Measurements from ENCODE around the gene BEND5.

Gene BEND5, protein sequence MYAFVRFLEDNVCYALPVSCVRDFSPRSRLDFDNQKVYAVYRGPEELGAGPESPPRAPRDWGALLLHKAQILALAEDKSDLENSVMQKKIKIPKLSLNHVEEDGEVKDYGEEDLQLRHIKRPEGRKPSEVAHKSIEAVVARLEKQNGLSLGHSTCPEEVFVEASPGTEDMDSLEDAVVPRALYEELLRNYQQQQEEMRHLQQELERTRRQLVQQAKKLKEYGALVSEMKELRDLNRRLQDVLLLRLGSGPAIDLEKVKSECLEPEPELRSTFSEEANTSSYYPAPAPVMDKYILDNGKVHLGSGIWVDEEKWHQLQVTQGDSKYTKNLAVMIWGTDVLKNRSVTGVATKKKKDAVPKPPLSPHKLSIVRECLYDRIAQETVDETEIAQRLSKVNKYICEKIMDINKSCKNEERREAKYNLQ

DNA sequence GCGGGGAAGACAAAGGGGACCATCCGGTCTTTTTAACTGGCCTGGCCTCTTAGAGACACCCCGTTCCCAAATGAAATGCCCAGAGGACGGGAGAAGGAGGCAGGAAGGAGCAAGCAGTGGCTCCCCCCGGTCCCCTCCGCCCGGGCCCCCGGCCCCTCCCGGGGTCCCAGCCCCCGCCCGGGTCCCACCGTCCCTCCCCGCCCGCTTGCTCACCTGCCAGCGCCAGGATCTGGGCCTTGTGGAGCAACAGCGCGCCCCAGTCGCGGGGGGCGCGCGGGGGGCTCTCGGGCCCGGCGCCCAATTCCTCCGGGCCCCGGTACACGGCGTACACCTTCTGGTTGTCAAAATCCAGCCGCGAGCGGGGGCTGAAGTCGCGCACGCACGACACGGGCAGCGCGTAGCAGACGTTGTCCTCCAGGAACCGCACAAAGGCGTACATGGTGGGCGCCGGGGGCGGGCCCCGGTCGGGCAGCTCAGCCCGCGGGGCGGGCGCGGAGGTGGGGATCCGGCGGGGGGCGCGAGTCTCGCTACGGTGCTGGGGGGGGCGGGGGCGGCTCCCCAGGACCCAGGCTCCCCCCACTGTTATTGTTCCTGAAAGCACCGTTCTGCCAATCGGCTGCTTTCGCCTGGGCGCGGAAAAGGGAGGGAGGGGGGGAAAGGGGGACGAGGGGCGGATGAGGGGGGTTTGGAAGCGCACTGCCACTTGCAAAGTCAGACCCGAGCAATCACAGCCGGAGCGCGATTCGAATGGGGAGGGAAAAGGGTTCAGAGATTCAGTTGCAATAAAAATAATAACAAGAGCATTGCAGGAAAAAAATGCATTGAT, at the start of gene BEND5:
BEND5 (minus strand) TSS at position 499 of the 826 bp plus-strand sequence; CDS start at position 439, 60 bp downstream.
- no peak for DNase-seq (ENCODE audit: low spot score)

DNA sequence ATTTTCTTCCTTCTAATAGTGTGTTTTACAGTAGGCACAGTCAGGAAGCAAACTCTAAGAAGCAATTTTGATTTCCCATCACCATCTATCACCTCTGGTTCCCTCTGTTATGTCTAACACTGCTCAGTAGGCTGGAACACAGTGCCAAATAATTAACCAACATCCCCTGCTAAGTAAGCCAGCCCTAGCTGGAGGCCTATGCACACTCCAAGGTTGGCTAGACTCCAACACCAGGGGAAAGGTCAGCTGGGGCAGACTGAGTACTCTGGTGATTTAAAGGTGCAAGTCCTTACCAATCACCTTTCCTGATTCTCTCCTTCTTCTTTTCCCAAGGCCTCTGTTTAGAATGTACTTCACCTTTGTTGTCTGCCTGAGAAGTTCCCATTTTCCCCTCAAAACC, 46.5 kb upstream of the BEND5 start:
- DNase-seq (ENCODE audit: low spot score), result no peak

DNA sequence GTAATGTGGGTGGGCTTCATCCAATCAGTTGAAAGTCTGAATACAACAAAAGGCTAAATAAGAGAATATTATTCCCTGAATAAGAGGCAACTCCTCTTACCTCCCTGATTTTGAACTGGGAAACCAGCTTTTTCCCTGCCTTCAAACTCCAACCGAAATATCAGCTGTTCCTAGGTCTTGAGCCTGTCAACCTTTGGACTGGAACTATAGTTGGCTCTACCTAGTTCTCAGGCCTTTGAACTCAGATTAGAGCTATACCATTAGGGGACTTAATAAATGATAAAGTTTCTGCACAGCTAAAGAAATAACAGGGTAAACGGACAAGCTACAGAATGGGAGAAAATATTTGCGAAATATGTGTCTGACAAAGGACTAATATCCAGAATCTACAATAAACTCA, 43.8 kb upstream of the BEND5 start:
- DNase-seq (ENCODE audit: low spot score), result no peak

DNA sequence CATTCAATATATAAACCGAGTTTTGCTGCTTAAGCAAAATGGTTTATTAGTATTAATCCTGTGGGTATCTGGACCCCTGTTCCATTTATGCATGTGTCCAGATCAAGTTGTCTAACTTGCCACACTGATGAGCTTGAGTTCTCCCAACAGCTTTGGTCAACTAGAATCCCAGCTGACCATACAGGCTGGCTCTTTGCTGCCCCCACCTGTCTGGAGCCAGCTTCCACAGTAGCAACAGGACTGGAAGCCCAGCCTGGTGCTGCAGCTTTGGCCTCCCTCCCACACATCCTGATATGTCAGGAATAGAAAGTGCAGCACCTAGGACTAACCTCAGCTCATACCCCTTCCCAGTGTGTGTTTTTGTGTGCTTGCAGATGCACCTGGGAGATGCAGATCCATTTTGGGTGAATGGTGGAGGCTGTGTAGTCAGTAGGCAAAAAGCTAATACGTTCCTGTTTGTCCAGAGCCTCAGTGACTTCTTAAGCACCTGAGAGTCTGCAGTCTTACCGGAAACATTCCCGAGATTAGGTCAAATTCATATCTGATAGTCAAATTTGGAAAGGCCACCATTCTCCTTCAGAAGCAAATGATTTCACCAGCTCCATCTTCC, 40.9 kb upstream of the BEND5 start:
- DNase-seq (ENCODE audit: low spot score), result peak; percentile 22

DNA sequence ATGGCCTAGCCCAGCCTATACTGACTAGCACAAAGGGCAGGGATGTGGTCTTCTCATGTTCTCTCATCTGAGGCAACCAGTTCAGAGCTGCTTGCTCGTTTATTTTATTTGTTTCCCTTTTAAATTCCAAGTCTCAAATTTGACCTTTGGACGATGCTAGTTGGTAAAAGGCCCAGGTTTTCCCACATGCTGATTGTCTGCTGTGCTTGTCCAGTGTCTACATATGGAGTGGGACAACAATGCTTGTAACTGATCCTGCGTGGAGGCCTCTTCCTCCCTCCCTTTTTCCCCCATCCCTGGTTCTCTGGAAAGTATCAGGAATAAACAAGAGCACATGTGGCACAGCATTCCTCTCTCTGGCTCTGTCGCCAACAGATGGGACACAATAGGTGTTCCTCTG, 34.0 kb upstream of the BEND5 start:
- no peak for DNase-seq (ENCODE audit: low spot score)

DNA sequence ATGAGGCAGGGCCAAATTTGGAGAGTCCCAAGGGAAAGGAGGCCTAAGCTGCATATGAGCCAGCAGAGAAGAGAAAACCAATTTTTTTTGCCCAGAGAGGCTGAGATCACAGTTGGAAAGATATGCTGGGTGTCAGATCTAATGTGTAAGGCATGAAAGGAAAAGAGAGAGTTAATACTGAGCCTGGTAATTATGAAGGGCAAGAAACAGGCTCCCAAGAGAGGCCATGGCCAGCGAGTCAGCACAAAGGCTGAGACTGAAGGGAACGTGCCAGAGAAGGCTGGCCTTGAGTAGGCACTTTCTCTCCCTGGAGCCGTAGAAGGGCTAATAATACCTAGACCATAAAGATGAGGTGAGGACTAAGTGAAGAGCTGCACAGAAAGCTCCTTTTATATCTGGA, 31.8 kb upstream of the BEND5 start:
- no peak for DNase-seq (ENCODE audit: low spot score)

DNA sequence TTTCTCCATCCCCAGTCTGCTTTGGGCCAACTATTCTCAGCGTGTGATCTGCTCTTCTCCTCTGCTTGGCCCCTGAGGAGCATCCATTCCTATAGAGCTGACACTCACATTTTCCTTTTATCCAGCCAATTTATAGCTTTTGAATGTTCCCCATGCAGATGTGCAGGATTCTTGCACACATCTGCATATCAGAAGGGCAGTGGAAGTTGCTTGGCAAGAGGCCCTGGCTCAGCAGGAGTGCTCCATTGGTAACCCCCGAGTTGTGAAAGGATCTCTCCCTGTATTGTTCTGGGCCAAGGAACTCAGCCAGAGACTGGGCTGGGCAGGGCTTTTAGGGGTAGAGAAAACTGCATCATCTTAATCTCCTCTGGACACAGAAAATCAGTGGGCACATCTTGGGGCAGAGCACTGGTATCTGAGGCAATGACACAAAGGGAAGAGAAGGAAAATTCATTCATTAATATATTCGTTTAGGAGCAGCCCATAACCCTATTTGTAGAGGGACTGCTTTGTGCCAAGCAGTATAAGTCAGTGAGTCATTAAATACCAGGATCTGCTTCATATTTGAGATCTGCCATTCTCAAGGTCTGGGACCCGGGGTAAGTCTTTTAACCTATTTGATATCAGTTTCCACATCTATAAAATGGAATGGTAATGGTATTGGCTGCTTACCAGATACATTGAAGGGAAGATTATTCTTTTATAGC, 31.0 kb upstream of the BEND5 start:
- DNase-seq (ENCODE audit: low spot score), result no peak

DNA sequence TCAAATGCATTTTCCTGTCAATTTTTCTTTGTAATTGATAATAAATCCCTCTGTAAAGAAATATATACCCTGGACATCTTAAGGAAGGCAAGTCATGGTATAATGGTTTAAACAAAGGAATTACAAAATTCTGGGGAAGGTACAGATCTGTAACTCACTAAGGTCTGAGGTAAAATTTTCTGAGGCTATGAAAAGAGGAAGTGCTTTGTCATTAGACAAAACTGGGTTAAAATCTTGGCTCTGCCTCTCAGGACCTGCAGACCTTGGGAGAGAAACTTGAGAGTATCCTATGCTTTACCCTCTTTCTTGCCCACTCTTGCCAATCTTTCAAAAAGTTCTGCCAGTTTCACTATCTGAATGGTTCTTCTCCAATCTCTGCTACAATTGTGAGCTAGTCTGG, 26.8 kb upstream of the BEND5 start:
- DNase-seq (ENCODE audit: low spot score), result no peak

DNA sequence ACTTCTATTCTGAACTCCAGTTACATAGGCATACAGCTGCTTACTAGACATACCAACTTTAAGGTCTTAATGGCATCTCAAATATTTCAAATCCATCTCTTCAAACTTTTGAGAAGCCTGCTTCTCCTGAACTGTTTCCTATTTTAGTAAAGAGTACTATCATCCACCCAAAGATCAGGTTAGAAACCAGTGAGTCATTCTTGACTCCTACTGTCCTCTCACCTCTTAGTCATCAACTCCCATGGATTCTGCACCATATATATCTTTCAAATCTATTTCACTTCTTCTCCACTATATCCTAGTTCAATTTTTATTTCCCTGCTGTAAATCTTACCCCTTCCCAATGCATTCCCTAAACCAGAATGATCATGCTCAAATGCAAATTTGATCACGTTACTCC, 18.1 kb upstream of the BEND5 start:
- DNase-seq (ENCODE audit: low spot score), result no peak

DNA sequence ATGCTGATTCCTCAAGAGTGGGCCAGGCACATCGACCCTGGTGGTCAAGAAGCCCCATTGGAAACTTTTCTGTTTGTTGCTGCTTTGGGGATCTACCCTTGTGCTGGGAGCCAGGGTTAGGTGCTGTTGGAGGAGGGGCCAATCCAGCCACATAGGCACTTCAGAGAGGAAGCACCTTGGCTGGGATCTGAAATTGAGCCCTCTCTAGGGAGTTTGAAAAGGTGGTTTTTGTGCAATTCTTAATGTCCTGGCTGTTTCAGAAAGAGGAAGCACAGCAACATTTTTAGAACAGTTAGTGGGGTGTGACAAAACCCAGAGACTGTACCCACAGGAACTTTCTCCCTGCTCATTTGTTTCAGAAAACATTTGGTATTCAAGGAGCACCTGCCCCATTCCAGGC, 17.2 kb upstream of the BEND5 start:
- DNase-seq (ENCODE audit: low spot score), result no peak

DNA sequence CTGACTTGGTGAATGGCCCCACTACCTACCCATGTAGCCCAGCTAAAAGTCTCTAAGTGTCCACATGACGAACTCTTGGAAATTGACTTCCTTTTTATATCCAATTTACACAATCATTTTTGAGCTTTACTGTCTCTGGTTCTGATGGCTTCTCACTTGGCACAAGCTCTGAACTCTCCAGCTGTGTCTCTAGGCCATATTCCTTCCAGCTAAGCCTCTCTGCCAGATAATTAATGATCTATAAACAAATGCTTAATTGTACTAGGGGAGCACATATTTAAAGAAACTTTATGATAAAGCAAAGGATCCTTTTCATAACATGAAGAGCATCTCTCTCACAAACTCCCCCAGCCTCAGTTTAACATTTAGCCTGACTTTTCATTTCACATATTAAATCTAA, 16.3 kb upstream of the BEND5 start:
- no peak for DNase-seq (ENCODE audit: low spot score)

DNA sequence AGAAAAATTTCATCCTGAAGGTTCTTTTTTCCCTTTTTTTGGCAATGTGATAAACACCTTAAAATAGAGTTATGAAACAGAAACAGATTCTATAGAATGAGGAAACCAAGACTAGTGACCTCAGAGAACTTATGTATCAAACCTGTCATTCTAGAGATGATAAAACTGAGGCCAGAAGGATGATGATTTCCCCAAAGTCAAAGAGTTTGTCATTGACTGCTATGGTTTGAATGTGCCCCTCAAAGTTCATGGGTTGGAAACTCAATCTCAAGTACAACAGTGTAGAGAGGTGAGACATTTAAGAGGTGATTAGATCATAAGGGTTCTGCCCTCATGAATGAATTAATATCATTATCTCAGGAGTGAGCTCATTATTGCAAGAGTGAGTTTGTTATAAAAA, 13.7 kb upstream of the BEND5 start:
- DNase-seq (ENCODE audit: low spot score), result no peak

DNA sequence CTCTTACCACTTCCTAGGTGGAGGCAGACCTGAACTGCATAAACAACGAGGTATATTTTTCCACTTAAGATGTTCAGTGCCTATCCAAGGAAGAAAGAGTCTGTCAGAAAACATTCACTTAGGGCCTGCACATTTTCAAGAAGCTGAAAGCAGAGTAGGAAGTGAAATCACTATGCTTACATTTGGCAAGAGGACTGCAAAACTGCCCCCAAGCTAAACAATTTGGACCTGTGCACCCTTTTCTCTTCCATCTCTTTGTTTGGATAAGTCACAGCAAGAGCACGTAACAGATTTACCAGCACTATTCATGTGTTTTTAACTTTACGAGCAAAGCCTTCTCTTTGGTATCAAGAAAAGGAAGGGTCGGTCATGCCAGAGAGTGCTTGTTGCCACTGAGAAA, 13.2 kb upstream of the BEND5 start:
- no peak for DNase-seq (ENCODE audit: low spot score)

DNA sequence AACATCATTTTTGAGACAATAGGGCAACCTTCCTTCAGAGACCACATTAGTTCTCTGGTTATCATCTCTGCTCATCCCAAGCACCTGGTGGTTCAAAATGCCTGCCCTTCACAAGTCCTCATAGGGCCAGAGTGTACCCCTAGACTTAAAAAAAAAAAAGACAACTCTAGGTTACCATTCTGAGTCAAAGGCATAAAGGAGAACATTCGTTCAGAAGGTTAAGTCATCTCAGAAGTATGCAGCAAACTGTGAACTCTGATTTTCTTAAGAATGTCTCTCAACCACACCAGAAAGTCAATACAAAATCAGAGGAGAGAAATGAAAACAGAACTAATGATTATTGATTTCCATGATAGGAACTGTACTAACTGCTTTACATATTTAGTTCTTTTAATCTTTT, 9.2 kb upstream of the BEND5 start:
- no peak for DNase-seq (ENCODE audit: low spot score)

DNA sequence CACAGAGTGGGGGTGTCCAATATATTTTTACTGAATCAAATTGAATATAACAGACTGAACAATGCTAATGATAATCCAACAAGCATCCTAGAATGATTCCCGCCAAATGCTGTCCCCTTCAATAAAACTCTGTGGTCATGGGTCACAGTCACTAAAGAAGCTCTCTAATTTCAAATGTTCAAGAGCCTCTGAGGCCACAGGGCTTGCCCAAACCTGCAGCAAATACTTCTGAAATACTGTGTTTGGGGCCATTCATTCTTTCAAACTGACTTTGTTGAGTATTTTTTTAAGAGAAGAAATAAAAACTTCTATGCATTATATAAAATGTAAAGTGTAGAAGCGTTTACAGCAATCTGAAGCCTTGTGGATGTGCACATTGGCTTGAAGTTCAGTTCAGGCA, 7.6 kb upstream of the BEND5 start:
- DNase-seq (ENCODE audit: low spot score), result no peak

DNA sequence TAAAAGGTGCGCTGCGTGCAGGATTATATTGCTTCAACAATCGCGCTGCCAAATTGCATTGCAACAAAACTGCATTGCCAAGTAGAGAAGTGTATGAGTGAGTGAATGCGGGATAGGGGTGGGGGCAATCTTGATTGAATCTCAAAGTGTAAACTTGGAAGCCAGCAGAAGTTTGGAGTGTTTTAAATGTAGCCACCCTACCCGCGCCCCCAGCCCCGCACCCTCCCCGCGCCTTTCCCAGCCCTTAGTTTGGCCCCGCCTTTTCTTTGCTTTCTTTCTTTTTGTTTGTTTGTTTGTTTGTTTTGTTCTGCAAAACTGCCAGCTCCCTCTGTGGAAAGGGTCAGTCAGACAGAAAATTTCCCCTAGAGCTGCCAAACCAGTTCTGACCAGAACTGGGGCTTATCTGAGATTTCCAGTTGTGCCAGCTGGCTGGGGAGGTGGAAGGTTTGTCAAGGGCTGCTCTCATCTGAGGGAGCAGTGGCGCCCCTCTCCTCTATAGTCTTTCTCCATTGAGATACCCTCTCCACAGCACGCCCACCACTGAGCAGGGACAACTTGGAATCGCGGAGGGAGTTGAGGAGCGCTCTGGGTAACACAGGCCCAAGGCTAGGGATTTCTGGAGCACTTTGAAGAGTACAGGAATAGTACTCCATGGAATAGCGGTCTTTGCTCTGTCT, 666 bp upstream of the BEND5 start:
- no peak for DNase-seq (ENCODE audit: low spot score)

DNA sequence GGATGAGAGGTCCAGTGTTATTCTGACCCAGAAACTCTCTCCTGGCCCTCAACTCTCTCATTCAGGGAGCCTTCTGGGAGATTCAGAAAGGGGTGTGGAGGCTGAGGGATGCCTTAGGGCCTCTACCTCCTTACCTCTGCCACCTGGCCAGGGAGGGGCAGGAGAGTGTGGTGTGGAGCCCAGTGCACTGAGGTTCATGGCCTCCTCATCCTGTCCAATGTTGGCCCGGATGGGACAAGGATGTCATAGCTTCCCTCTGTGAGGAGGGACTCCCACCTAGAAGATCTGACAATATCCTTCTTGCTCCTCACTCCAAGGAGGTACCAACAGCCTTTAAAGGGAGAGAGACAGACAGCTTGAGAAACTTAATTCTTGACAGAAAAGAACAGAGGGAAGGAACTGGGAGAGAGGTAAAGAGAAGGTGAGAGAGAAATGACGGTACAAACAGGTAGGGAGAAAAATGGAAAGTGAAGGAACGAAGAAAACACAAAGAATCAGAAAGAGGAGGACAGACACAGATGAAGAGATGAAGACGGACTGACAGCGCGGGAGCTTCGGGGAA, 779 bp downstream of the BEND5 start:
- no peak for DNase-seq (ENCODE audit: low spot score)

DNA sequence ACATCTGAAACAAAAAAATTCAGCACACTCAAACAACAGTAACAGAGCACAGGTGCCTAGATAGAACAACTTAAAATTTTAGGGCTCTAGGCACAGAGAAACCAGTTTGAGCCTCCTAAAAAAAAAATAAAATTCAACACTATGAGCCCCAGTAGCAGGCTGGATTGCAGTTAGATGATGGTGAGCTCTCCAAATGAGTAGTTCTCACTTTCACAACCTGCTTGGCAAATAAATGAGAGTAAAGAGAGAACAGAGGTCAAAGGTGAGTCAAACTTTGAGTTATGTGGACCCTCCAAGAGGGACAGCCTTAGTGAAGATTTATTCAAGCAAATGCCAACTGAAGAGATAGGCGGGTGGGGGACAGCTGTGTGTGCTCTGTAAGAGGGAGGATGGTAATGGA, 3.6 kb downstream of the BEND5 start:
- DNase-seq (ENCODE audit: low spot score), result no peak

DNA sequence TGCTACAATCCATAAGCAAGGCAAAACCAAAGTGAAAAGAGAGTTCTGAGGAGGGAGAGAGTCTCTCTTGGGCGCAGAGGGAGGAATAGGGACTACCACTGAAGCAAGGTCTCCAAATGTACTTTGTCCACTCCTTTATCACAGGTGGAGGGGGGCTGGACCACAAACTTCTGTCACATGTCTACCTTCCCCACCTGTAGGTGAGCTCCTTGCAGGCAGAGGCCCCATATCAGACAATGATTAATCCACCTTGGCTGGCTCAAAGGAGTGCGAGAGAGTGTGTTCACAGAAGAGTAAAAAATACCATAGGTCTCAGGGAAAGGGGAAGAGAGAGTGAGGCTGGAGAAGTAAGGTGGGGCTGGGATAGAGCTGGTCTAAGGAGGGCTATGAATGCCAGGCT, 4.5 kb downstream of the BEND5 start:
- DNase-seq (ENCODE audit: low spot score), result no peak

DNA sequence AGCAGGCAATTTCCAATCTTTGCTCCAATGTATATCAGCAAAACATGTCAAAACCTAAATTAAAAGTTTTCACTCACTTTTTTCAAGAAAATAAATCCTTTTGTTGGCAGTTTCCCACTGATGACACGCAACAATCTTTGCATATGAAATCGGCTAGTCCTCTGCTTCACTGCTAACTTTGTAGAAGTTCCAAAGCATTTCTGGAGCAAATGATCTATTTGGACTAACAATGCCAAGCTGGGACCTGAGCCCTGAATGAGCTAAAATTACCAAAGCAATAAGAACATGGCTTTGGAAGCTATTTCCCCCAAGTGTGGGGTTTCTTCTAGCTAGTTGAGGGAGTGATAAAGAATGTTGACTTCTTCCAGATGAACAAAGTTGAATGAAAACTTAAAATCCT, 5.1 kb downstream of the BEND5 start:
- DNase-seq (ENCODE audit: low spot score), result no peak

DNA sequence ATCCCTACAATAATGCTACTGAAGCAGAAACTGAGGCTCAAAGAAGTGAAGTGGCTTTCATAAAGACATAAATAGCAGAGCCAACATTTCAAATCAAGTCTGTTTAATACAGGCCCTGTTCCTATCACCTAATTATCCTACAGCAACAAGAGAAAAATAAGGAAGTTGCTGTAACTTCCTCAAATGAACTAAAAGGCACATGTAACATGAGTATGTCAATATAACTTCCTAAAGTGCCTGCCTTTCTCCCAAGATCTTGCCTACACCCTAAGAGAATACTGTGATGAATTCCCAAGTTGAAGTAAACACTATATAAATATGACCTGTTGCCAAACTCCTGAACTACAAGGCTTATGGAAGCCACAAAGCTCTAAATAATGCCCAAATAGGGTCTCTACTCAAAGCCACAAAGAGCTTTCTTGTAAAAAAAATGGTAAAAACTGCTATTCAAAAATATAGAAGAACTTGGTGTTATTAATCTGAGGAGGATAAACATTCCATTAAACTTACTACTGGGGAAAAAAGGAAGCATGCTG, 8.6 kb downstream of the BEND5 start:
- DNase-seq (ENCODE audit: low spot score), result no peak
